Measurements from ENCODE around the gene TMC6. TPM values are rescaled to one million over a fixed set of nuclear protein-coding genes. Genes with fewer than 3 reads are reported as not detected.
A peak's percentile ranks its signal among the peaks of the same experiment; 100 is the strongest.

TMC6 gene
- polyA plus RNA-seq, 1 of the 3 experiments (the other 2 are of a cell fraction), result 5.5 TPM

DNA sequence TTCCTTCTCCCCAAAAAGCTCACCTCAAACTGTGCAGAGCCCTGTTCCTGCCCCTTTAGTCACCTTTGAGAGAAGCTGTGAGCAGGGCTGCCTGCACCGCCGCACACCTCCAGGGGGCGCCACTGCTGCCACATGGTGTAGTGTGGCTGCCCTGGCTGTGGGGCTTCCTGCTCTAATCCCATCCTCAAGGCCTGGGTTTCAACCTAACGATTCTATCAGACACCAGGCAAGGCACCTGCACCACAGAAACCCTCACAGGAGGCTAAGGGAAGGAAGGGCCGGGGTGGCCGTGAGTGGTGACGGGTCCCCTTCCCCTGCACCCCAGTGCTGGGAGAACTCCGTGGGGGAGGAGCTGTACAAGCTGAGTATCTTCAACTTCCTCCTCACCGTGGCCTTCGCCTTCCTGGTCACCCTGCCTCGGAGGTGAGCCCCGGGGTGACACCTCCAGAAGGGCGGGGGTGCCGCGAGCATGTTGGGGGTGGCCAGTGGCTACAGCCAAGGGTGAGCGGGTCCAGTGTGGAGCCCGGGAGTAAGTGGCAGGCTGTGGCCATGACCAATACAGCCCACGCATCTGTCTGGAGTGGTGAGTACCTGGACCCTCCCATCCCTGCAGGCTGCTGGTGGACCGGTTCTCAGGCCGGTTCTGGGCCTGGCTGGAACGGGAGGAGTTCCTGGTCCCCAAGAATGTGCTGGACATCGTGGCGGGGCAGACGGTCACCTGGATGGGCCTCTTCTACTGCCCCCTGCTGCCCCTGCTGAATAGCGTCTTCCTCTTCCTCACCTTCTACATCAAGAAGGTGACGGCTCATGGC is 9.0 kb upstream of the TMC6 start:
- Histone ChIP-seq H3K27me3 (ENCODE audit: insufficient read depth) (no peaks in the 10 kb centered on the region), H3K4me3 (ENCODE audit: low read depth in 2 of 2, low read length in 1 of 2) (no peak overlapping the region), H3K9me3 (no peaks in the 10 kb centered on the region), H3K27ac (ENCODE audit: low read depth in 2 of 2, low read length in 1 of 2) (no peak overlapping the region), H3K79me2 (ENCODE audit: insufficient read depth) (no peaks in the 10 kb centered on the region), H3K9me2 (no peaks in the 10 kb centered on the region), H3K36me3 (replicated peaks in 1 of 2; ENCODE audit: control insufficient read depth in 1 of 2, insufficient read depth in 2 of 2, low read length in 1 of 2) (no peaks in the 10 kb centered on the region), H4K20me1 (ENCODE audit: insufficient read depth) (no peaks in the 10 kb centered on the region), H2AFZ (ENCODE audit: low read depth) (no peak overlapping the region), H3K4me1 (ENCODE audit: control insufficient read depth in 1 of 2, insufficient read depth in 2 of 2, low read depth in 1 of 2, low read length in 1 of 2) (peaks cover 0 to 3% of the 10 kb centered on the region in 2 experiments; a peak in 2 of 4 replicates), H3K9ac (no peak overlapping the region), H3F3A (replicated peaks; ENCODE audit: insufficient read depth) (no peaks in the 10 kb centered on the region), H3K4me2 (no peak overlapping the region)
- TF ChIP-seq, protein P1, sequence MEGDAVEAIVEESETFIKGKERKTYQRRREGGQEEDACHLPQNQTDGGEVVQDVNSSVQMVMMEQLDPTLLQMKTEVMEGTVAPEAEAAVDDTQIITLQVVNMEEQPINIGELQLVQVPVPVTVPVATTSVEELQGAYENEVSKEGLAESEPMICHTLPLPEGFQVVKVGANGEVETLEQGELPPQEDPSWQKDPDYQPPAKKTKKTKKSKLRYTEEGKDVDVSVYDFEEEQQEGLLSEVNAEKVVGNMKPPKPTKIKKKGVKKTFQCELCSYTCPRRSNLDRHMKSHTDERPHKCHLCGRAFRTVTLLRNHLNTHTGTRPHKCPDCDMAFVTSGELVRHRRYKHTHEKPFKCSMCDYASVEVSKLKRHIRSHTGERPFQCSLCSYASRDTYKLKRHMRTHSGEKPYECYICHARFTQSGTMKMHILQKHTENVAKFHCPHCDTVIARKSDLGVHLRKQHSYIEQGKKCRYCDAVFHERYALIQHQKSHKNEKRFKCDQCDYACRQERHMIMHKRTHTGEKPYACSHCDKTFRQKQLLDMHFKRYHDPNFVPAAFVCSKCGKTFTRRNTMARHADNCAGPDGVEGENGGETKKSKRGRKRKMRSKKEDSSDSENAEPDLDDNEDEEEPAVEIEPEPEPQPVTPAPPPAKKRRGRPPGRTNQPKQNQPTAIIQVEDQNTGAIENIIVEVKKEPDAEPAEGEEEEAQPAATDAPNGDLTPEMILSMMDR (IDR thresholded peaks at IDR 0.05), result peak; percentile 57
- TF ChIP-seq SMC3 (IDR thresholded peaks at IDR 0.05; ENCODE audit: low read depth, low read length), result no peak
- POLR2A ChIA-PET, result no interaction called here
- CTCF ChIA-PET, result interaction anchor here (1.2 to 6.3 kb wide), 18 partner anchors 10 to 113 kb away, joined by 3 to 73 read pairs (median 6); partner anchors contain the start of genes AFMID and TK1
- peak; percentile 60 for DNase-seq
- WGBS (ENCODE audit: low lambda C conversion rate), result 76% methylated on average over 19 of the region's 26 CpGs

DNA sequence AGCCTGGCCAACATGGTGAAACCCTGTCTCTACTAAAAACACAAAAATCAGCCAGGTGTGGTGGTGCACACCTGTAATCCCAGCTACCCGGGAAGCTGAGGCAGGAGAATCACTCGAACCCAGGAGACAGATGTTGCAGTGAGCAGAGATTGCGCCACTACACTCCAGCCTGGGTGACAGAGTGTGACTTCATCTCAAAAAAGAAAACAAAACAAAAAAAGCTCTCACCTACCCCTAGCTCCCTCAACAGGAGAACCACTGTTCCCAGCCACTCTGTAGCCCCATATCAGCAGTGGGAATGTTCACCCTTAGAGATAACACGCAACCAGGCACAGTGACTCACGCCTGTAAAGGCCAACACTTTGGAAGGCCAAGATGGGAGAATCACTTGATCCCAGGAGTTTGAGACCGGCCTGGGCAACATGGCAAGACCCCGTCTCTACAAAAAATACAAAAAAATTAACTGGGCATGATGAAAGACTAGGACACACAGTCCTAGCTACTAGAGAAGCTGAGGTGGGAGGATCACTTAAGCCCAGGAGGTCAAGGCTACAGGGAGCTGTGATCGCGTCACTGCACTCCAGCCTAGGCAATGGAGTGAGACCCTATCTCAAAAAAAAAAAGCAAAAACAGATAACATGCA is 7.4 kb upstream of the TMC6 start:
- no peaks in the 10 kb centered on the region; a peak in 1 of 4 replicates for H3K4me1 ChIP-seq (ENCODE audit: control insufficient read depth in 1 of 2, insufficient read depth in 2 of 2, low read depth in 1 of 2, low read length in 1 of 2)
- no peaks in the 10 kb centered on the region for H3K9me2 ChIP-seq
- H3F3A ChIP-seq (replicated peaks; ENCODE audit: insufficient read depth), result no peaks in the 10 kb centered on the region
- H2AFZ ChIP-seq (ENCODE audit: low read depth), result no peak overlapping the region
- H3K79me2 ChIP-seq (ENCODE audit: insufficient read depth), result no peaks in the 10 kb centered on the region
- no peaks in the 10 kb centered on the region; the same call in none of the 2 replicates for H3K27me3 ChIP-seq (ENCODE audit: insufficient read depth)
- no peaks in the 10 kb centered on the region for H4K20me1 ChIP-seq (ENCODE audit: insufficient read depth)
- H3K9me3 ChIP-seq, result no peaks in the 10 kb centered on the region
- no peak overlapping the region for H3K27ac ChIP-seq (ENCODE audit: low read depth in 2 of 2, low read length in 1 of 2)
- H3K4me2 ChIP-seq, result no peak overlapping the region
- no peak for TF ChIP-seq FOXJ3 (CRISPR knock-in tag; IDR thresholded peaks at IDR 0.05)
- TF ChIP-seq RXRA (IDR thresholded peaks at IDR 0.05; ENCODE audit: borderline replicate concordance, low read depth), result no peak
- TF ChIP-seq, protein P2, sequence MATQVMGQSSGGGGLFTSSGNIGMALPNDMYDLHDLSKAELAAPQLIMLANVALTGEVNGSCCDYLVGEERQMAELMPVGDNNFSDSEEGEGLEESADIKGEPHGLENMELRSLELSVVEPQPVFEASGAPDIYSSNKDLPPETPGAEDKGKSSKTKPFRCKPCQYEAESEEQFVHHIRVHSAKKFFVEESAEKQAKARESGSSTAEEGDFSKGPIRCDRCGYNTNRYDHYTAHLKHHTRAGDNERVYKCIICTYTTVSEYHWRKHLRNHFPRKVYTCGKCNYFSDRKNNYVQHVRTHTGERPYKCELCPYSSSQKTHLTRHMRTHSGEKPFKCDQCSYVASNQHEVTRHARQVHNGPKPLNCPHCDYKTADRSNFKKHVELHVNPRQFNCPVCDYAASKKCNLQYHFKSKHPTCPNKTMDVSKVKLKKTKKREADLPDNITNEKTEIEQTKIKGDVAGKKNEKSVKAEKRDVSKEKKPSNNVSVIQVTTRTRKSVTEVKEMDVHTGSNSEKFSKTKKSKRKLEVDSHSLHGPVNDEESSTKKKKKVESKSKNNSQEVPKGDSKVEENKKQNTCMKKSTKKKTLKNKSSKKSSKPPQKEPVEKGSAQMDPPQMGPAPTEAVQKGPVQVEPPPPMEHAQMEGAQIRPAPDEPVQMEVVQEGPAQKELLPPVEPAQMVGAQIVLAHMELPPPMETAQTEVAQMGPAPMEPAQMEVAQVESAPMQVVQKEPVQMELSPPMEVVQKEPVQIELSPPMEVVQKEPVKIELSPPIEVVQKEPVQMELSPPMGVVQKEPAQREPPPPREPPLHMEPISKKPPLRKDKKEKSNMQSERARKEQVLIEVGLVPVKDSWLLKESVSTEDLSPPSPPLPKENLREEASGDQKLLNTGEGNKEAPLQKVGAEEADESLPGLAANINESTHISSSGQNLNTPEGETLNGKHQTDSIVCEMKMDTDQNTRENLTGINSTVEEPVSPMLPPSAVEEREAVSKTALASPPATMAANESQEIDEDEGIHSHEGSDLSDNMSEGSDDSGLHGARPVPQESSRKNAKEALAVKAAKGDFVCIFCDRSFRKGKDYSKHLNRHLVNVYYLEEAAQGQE (IDR thresholded peaks at IDR 0.05; ENCODE audit: low read depth, low read length), result no peak
- no peak for TF ChIP-seq RFX5 (IDR thresholded peaks at IDR 0.05; ENCODE audit: low read length)
- TF ChIP-seq, protein P3, sequence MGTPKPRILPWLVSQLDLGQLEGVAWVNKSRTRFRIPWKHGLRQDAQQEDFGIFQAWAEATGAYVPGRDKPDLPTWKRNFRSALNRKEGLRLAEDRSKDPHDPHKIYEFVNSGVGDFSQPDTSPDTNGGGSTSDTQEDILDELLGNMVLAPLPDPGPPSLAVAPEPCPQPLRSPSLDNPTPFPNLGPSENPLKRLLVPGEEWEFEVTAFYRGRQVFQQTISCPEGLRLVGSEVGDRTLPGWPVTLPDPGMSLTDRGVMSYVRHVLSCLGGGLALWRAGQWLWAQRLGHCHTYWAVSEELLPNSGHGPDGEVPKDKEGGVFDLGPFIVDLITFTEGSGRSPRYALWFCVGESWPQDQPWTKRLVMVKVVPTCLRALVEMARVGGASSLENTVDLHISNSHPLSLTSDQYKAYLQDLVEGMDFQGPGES (IDR thresholded peaks at IDR 0.05; ENCODE audit: low read depth, low read length), result no peak
- H3K4me3 ChIP-seq (ENCODE audit: low read depth in 2 of 2, low read length in 1 of 2), result no peak overlapping the region
- H3K36me3 ChIP-seq (replicated peaks in 1 of 2; ENCODE audit: control insufficient read depth in 1 of 2, insufficient read depth in 2 of 2, low read length in 1 of 2), result no peaks in the 10 kb centered on the region
- 82% methylated on average over 9 of the region's 9 CpGs for WGBS (ENCODE audit: low lambda C conversion rate)
- ChIA-PET POLR2A (no interaction called here), CTCF (interaction anchor here (0.9 to 6.3 kb wide), 19 partner anchors 8 to 715 kb away, joined by 3 to 73 read pairs (median 9); partner anchors contain the start of genes AFMID and TK1)
- no peak for DNase-seq
- H3K9ac ChIP-seq, result no peak overlapping the region

Measured in SK-N-SH (cell line).